HEK293T (cell line): ENCODE data around the gene NTN4.

Source experiments
- ARNT ChIP-seq: fragments of 450-650 bp; IDR thresholded peaks from 2 replicates; pipeline ENCODE4 v1.6.1; 2017; ENCODE audit warnings: mild to moderate bottlenecking
- BHLHE40 ChIP-seq: fragments of 450-650 bp; IDR thresholded peaks from 2 replicates; pipeline ENCODE4 v1.6.1; 2016; ENCODE audit warnings: mild to moderate bottlenecking, moderate library complexity, borderline replicate concordance
- ELF4 ChIP-seq: fragments of 450-650 bp; IDR thresholded peaks from 2 replicates; pipeline ENCODE4 v1.6.1; 2017; ENCODE audit warnings: antibody characterized with exemption
- FOXK2 ChIP-seq: fragments of 450-650 bp; IDR thresholded peaks from 2 replicates; pipeline ENCODE4 v1.6.1; 2016; ENCODE audit warnings: mild to moderate bottlenecking
- FOXM1 ChIP-seq: fragments of 450-650 bp; IDR thresholded peaks from 2 replicates; pipeline ENCODE4 v1.6.1; 2017; ENCODE audit warnings: mild to moderate bottlenecking, borderline replicate concordance
- HDGF ChIP-seq: fragments of 450-650 bp; IDR thresholded peaks from 2 replicates; pipeline ENCODE4 v1.6.1; 2017; ENCODE audit warnings: antibody characterized with exemption, borderline replicate concordance
- L3MBTL2 ChIP-seq: fragments of 450-650 bp; conservative IDR thresholded peaks from 2 replicates; pipeline ENCODE4 v1.6.1; 2016; ENCODE audit warnings: mild to moderate bottlenecking
- LEF1 ChIP-seq: fragments of 450-650 bp; IDR thresholded peaks from 2 replicates; pipeline ENCODE4 v1.6.1; 2017; ENCODE audit warnings: mild to moderate bottlenecking, borderline replicate concordance
- NFRKB ChIP-seq: fragments of 450-650 bp; IDR thresholded peaks from 2 replicates; pipeline ENCODE4 v1.6.1; 2016; ENCODE audit warnings: mild to moderate bottlenecking, moderate library complexity
- SP1 ChIP-seq: fragments of 450-650 bp; IDR thresholded peaks from 2 replicates; pipeline ENCODE4 v1.6.1; 2017
- SUZ12 ChIP-seq: fragments of 450-650 bp; IDR thresholded peaks from 2 replicates; pipeline ENCODE4 v1.6.1; 2016; ENCODE audit warnings: mild to moderate bottlenecking
- TARDBP ChIP-seq: fragments of 450-650 bp; IDR thresholded peaks from 2 replicates; pipeline ENCODE4 v1.6.1; 2016
- ZNF384 ChIP-seq: fragments of 450-650 bp; IDR thresholded peaks from 2 replicates; pipeline ENCODE4 v1.6.1; 2016

DNA sequence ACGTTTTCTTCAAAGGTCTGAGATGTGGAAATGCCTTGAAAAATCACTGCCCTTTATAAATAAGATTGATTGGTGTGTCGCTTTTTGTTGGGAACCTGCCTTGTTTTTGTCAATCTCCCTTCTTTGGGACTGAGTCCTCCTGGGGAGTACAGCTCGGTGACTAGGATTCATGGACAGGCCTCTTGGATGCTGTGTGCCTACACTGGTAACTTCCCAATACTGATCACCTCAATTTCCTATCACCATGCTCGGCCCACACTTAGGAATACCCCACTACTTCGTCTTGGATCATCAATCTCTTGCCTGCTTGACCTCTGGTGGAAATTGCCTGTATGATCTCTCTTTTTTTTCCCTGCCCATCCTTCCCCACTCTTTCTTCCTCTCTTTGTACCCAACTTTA, 34.2 kb downstream of the NTN4 start:
- no peak for TF ChIP-seq SP1
- TF ChIP-seq FOXM1 = no peak
- TF ChIP-seq TARDBP = no peak
- no peak for TF ChIP-seq ZNF384
- no peak for TF ChIP-seq BHLHE40
- TF ChIP-seq FOXK2 = no peak
- TF ChIP-seq SUZ12 = no peak
- no peak for TF ChIP-seq ELF4
- TF ChIP-seq LEF1 = no peak
- TF ChIP-seq ARNT = no peak
- no peak for TF ChIP-seq HDGF
- TF ChIP-seq NFRKB = no peak
- no peak for TF ChIP-seq L3MBTL2
